GM12873 (cell line): Measurements from ENCODE around the gene STON2.

Source experiments
- CTCF ChIP-seq: IDR thresholded peaks from 2 replicates; pipeline ENCODE4 v1.5.1; 2012; ENCODE audit warnings: low read depth, mild to moderate bottlenecking, moderate library complexity, low read length, control low read depth; ENCODE audit not compliant: insufficient read depth; ENCODE audit errors: missing control alignments

The STON2 gene

GRCh38 chr14:81211844-81212243, 188.3 kb downstream of the STON2 start:
- peak; percentile 60 for TF ChIP-seq CTCF
